ENCODE data around the gene ADCY9. TPM values are rescaled to one million over a fixed set of nuclear protein-coding genes. Genes with fewer than 3 reads are reported as not detected.

The ADCY9 gene
- 7.1 and 8.2 TPM in 2 replicates for total RNA-seq (2022)
- percentile 44 among the genes with signal in this experiment for Bru-seq, nascent RNA
- percentile 49 among the genes with signal in this experiment for BruChase-seq, experiment 1, labeled RNA remaining after a 6-hour chase
- BruChase-seq, experiment 2, labeled RNA remaining after a 2-hour chase = percentile 48 among the genes with signal in this experiment
- long read RNA-seq, partial matches to known transcripts = 3 of 6 reads
- long read RNA-seq, other reads (novel, unspliced or antisense) = 3 of 6 reads

GRCh38 chr16:4116325-4117249 lies at the start of gene ADCY9:
Gene ADCY9, minus strand, starts transcription at chr16:4116442. Its CDS starts 1,000 bp downstream, at chr16:4115442.
- no TSS peak for BruUV-seq (replicated peaks)
- Mint-ChIP-seq H3K4me3 (ENCODE audit: low read depth, unreplicated experiment) (peak within 1 kb of the TSS; percentile 62), H3K4me1 (ENCODE audit: low read depth, unreplicated experiment) (peaks cover 13% of the 10 kb centered on the region), H3K27me3 (ENCODE audit: unreplicated experiment) (no peaks in the 10 kb centered on the region), H3K27ac (ENCODE audit: unreplicated experiment) (peak within 1 kb of the TSS; percentile 55), H3K36me3 (ENCODE audit: insufficient read depth, unreplicated experiment) (peaks cover 22% of the 10 kb centered on the region), H3K9me3 (ENCODE audit: low read depth, unreplicated experiment) (no peaks in the 10 kb centered on the region)
- intact Hi-C loops (cut with micrococcal nuclease; ENCODE audit: unreplicated experiment) = loop anchor here (10.0 kb wide), 1 partner anchor 132 kb away; no protein-coding TSS in a partner anchor
- peak; percentile 86 for DNase-seq
- TF ChIP-seq CTCF (IDR thresholded peaks at IDR 0.05; ENCODE audit: unreplicated experiment) = no peak
- CTCF ChIA-PET = no interaction called here

DNA sequence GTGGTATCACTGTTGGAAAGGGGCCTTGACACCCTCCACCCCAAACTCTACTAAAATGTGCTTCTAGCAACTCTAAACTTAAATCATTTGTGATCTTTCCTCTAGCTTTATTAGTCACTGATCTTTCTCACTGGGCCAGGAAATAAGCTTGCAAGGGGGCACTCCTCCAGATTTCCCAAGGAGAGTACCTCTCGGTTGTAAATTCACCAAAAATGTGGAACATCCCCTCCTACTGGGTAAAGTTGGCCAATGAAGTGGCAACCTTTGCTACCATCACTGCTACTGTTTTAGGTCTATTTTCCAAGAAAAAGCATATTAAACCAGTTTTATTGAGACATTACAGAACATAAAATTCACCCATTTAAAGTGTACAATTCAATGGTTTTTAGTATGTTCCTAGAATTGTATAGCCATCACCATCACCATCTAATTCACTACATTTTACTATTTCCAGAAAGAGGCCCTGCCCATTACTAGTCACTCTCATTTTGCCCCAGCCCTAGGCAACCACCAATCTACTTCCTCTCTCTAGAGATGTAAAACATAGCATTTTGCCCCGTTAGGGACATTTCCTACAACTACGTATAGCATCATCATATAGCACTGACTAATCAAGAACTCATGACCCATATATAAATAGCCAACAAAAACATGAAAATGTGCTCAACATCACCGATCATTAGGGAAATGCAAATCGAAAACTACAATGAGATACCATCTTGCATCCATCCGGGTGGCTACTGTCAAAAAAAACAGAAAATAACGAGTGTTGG lies 44.6 kb upstream of the ADCY9 start:
- TF ChIP-seq CTCF (IDR thresholded peaks at IDR 0.05; ENCODE audit: unreplicated experiment) = no peak
- intact Hi-C loops (cut with micrococcal nuclease; ENCODE audit: unreplicated experiment) = no loop called here
- CTCF ChIA-PET = interaction anchor here (1.5 kb wide), 1 partner anchor 53 kb away, joined by 3 read pairs; no protein-coding TSS in a partner anchor
- H3K27ac Mint-ChIP-seq (ENCODE audit: unreplicated experiment) = no peak overlapping the region
- peaks cover 30% of the 10 kb centered on the region for H3K27me3 Mint-ChIP-seq (ENCODE audit: unreplicated experiment)
- no peak for DNase-seq
- no peaks in the 10 kb centered on the region for H3K4me1 Mint-ChIP-seq (ENCODE audit: low read depth, unreplicated experiment)
- no TSS peak for BruUV-seq (replicated peaks)
- H3K36me3 Mint-ChIP-seq (ENCODE audit: insufficient read depth, unreplicated experiment) = no peaks in the 10 kb centered on the region
- no peaks in the 10 kb centered on the region for H3K9me3 Mint-ChIP-seq (ENCODE audit: low read depth, unreplicated experiment)
- no peak overlapping the region for H3K4me3 Mint-ChIP-seq (ENCODE audit: low read depth, unreplicated experiment)

DNA sequence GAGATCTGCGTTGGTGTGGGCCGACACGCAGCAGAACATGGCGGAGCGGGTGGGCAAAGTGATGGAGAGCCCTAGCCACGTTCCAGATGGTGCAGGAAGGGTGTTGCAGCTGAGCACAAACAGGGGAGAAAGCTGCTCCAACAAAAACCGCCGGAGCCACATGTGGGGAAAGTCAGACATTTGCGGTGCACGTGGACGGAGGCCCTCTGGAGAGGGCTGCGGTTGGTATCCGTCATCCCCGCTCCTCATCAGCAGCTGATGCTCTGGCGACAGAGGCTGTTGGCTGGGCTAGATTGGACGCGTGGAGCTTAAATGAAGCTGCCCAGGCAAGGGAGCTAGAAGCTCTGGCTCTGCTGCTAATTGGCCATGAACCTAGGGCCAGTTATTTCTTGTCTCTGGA lies 43.5 kb upstream of the ADCY9 start:
- DNase-seq = no peak
- BruUV-seq (replicated peaks) = no TSS peak
- intact Hi-C loops (cut with micrococcal nuclease; ENCODE audit: unreplicated experiment) = no loop called here
- Mint-ChIP-seq H3K27me3 (ENCODE audit: unreplicated experiment) (peaks cover 30% of the 10 kb centered on the region), H3K4me3 (ENCODE audit: low read depth, unreplicated experiment) (no peak overlapping the region), H3K4me1 (ENCODE audit: low read depth, unreplicated experiment) (no peaks in the 10 kb centered on the region), H3K9me3 (ENCODE audit: low read depth, unreplicated experiment) (no peaks in the 10 kb centered on the region), H3K27ac (ENCODE audit: unreplicated experiment) (no peak overlapping the region), H3K36me3 (ENCODE audit: insufficient read depth, unreplicated experiment) (no peaks in the 10 kb centered on the region)
- CTCF ChIA-PET = interaction anchor here (0.5 to 1.5 kb wide), 2 partner anchors 54 to 1887 kb away, joined by 3 read pairs; no protein-coding TSS in a partner anchor
- TF ChIP-seq CTCF (IDR thresholded peaks at IDR 0.05; ENCODE audit: unreplicated experiment) = no peak
